ENCODE data around the gene MAP7. TPM values are rescaled to one million over a fixed set of nuclear protein-coding genes. Genes with fewer than 3 reads are reported as not detected.

Gene MAP7
- total RNA-seq, 4 donors from 2014 or later = 0.29 to 6.8 (median 1.1) TPM

DNA sequence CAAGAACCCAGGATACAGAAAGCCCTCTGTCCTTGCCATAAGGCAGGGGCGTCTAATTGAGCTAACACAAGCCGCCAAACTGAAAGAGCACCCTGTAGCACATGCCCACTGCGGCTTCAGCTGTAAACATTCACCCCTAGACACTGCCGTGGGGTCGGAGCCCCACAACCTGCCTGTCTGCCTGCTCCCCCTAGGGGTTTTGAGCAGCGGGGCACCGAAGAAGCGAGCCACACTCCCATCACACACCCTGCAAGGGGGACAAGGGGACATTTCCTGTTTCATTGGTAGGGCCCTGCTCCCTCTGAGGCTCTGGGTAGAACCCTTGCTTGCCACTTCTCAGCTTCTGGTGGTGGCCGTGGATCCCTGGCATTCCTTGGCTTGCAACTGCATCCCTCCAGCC, 215.4 kb downstream of the MAP7 start:
- H3K4me3 ChIP-seq = no peak overlapping the region
- intact Hi-C loops (cut with DNase I; ENCODE audit: low total_unique reads) = no loop called here
- no peaks in the 10 kb centered on the region for H3K9me3 ChIP-seq
- H3K36me3 ChIP-seq = no peaks in the 10 kb centered on the region
- H3K27ac ChIP-seq = no peak overlapping the region
- H3K27me3 ChIP-seq = no peaks in the 10 kb centered on the region
- no peak for DNase-seq
- TF ChIP-seq, protein P1, sequence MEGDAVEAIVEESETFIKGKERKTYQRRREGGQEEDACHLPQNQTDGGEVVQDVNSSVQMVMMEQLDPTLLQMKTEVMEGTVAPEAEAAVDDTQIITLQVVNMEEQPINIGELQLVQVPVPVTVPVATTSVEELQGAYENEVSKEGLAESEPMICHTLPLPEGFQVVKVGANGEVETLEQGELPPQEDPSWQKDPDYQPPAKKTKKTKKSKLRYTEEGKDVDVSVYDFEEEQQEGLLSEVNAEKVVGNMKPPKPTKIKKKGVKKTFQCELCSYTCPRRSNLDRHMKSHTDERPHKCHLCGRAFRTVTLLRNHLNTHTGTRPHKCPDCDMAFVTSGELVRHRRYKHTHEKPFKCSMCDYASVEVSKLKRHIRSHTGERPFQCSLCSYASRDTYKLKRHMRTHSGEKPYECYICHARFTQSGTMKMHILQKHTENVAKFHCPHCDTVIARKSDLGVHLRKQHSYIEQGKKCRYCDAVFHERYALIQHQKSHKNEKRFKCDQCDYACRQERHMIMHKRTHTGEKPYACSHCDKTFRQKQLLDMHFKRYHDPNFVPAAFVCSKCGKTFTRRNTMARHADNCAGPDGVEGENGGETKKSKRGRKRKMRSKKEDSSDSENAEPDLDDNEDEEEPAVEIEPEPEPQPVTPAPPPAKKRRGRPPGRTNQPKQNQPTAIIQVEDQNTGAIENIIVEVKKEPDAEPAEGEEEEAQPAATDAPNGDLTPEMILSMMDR (IDR thresholded peaks at IDR 0.05) = no peak
- no peak for TF ChIP-seq POLR2A (IDR thresholded peaks at IDR 0.05)
- no peaks in the 10 kb centered on the region for H3K4me1 ChIP-seq

DNA sequence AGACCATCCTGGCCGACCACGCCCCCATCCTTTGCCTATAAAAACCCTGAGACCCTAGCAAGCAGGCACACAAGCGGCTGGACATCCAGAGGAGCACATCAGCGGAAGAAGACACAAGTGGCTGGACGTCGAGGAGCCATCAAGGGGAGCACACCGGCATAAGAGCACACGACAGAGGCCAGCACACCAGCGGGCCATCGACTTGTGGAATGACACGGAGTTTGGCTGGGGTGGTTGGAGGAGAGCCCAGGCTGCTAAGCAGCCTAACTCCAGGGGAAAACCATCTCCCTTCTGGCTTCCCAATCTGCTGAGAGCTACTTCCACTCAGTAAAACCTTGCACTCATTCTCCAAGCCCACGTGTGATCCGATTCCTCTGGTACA, 215.8 kb downstream of the MAP7 start:
- intact Hi-C loops (cut with DNase I; ENCODE audit: low total_unique reads) = no loop called here
- no peak for DNase-seq
- no peak overlapping the region for H3K27ac ChIP-seq
- no peaks in the 10 kb centered on the region for H3K36me3 ChIP-seq
- no peaks in the 10 kb centered on the region for H3K9me3 ChIP-seq
- TF ChIP-seq POLR2A (IDR thresholded peaks at IDR 0.05) = no peak
- TF ChIP-seq, protein P1 (IDR thresholded peaks at IDR 0.05) = no peak
- no peak overlapping the region for H3K4me3 ChIP-seq
- no peaks in the 10 kb centered on the region for H3K4me1 ChIP-seq
- H3K27me3 ChIP-seq = no peaks in the 10 kb centered on the region

DNA sequence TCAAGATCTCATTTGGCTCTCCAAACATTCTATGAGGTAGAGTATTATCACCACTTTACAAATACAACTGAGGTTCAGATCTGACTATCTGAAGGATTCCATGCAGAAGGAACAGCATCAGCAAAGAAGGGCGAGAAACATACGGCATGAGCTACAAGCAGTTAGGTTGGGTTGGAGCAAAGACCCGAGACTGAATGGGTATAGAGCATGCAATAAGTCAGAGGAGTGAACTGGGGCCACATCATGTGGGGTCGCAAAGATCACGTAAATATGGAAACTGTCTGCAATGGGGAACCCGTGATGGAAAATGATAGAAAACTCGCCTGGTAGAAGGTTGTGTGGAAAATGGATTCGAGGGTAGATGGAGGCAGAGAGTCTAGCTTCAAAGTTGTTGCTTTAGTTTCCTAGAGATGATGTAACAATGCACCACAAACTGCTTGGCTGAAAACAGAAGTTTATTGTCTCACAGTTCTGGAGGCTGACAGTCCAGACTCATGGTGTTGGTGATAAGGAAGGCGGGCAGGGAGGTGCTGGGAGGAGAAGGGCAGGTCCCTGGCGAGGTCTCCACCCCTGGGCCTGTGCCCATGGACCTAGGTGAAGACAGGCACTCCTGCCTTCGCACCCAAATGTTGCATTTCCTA, 216.3 kb downstream of the MAP7 start:
- Histone ChIP-seq H3K27ac (no peak overlapping the region), H3K36me3 (no peaks in the 10 kb centered on the region), H3K27me3 (no peaks in the 10 kb centered on the region), H3K4me3 (no peak overlapping the region), H3K4me1 (no peaks in the 10 kb centered on the region), H3K9me3 (no peaks in the 10 kb centered on the region)
- intact Hi-C loops (cut with DNase I; ENCODE audit: low total_unique reads) = no loop called here
- no peak for DNase-seq
- TF ChIP-seq POLR2A (IDR thresholded peaks at IDR 0.05) = no peak
- TF ChIP-seq, protein P1 (IDR thresholded peaks at IDR 0.05) = no peak

DNA sequence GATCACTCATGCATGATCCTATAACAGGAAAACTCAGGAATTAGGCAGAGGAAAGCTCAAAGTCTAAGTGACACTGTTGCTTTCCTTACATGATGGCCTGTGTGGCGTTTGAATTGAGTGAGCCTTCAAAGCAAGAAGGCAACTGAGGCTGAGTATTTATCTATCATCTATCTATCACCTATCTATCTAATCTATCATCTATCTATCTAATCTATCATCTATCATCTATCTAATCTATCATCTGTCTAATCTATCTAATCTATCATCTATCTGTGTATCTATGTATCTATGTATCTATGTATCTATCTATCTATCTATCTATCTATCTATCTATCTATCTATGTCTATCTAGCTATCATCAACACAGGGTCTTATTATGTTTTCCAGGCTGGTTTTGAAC, 218.8 kb downstream of the MAP7 start:
- intact Hi-C loops (cut with DNase I; ENCODE audit: low total_unique reads) = no loop called here
- TF ChIP-seq, protein P1 (IDR thresholded peaks at IDR 0.05) = no peak
- TF ChIP-seq POLR2A (IDR thresholded peaks at IDR 0.05) = no peak
- Histone ChIP-seq H3K9me3 (no peaks in the 10 kb centered on the region), H3K36me3 (no peaks in the 10 kb centered on the region), H3K27me3 (no peaks in the 10 kb centered on the region), H3K4me3 (no peak overlapping the region), H3K4me1 (no peaks in the 10 kb centered on the region), H3K27ac (no peak overlapping the region)
- DNase-seq = no peak

DNA sequence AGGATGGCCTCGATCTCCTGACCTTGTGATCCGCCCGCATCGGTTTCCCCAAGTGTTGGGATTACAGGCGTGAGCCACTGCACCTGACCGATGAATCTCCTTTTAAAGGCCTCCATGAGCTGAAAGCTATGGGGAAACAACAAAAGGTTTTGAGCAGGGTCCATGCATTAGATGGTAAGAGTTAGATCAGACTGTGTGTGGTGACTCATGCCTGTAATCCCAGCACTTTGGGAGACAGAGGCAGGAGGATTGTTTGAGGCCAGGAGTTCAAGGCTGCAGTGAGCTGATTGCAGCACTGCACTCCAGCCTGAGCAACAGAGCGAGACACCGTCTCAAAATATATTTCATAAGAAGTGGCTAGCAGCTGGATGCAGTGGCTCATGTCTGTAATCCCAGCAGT, 219.6 kb downstream of the MAP7 start:
- no peak for TF ChIP-seq POLR2A (IDR thresholded peaks at IDR 0.05)
- TF ChIP-seq, protein P1 (IDR thresholded peaks at IDR 0.05) = no peak
- no peaks in the 10 kb centered on the region for H3K4me1 ChIP-seq
- no peaks in the 10 kb centered on the region for H3K27me3 ChIP-seq
- no peak overlapping the region for H3K27ac ChIP-seq
- intact Hi-C loops (cut with DNase I; ENCODE audit: low total_unique reads) = no loop called here
- H3K36me3 ChIP-seq = no peaks in the 10 kb centered on the region
- no peak overlapping the region for H3K4me3 ChIP-seq
- DNase-seq = no peak
- H3K9me3 ChIP-seq = no peaks in the 10 kb centered on the region
